GM13977 (cell line): Measurements from ENCODE around the gene METTL16.

ENCODE experiments used
- DNase-seq: peaks from one replicate; pipeline ENCODE4 v3.0.0; 2012; ENCODE audit warnings: low spot score
- CTCF ChIP-seq: IDR thresholded peaks from 2 replicates; pipeline ENCODE4 v1.5.1; 2012; ENCODE audit warnings: mild to moderate bottlenecking, control low read depth; ENCODE audit not compliant: insufficient read depth; ENCODE audit errors: extremely low read depth, missing control alignments
- in situ Hi-C: fragments of 300-500 bp; cut with MboI; formaldehyde crosslinking; loops from one replicate; pipeline ENCODE4 v1.12.0; 2022; ENCODE audit warnings: low sequenced_read_pairs, low pct_unique_long_range_greater_than_20kb, mixed read lengths, inconsistent platforms; ENCODE audit not compliant: unreplicated experiment

METTL16 gene

GRCh38 chr17:2401426-2402221, 110.1 kb downstream of the METTL16 start:
- no peak for TF ChIP-seq CTCF
- peak; percentile 97 for DNase-seq
- in situ Hi-C loops = no loop called here

- in situ Hi-C loops = no loop called here
These were observed 110.7 kb downstream of the METTL16 start, which contains the start of gene MNT for GRCh38 chr17:2400877-2401425. TSS of gene MNT (minus strand) at chr17:2401060. CDS start at chr17:2400712, 348 bp downstream.

GRCh38 chr17:2400474-2400866, 111.2 kb downstream of the METTL16 start:
- TF ChIP-seq CTCF = no peak
- peak; percentile 67 for DNase-seq
- in situ Hi-C loops = no loop called here

More at GRCh38 chr17:2400877-2401425, 110.7 kb downstream of the METTL16 start, which contains the start of gene MNT:
- DNase-seq = peak; percentile 98
- no peak for TF ChIP-seq CTCF

- TF ChIP-seq CTCF = peak; percentile 10
- DNase-seq = peak; percentile 98
- in situ Hi-C loops = no loop called here
These were observed 111.9 kb downstream of the METTL16 start for GRCh38 chr17:2399572-2400473.

GRCh38 chr17:2398655-2399571, 112.8 kb downstream of the METTL16 start:
- TF ChIP-seq CTCF = no peak
- DNase-seq = peak; percentile 62
- in situ Hi-C loops = no loop called here
